ENCODE results near the gene C3orf49. TPM values are rescaled to one million over a fixed set of nuclear protein-coding genes. Genes with fewer than 3 reads are reported as not detected.

C3orf49 gene
- total and polyA plus RNA-seq, 2 of the 13 experiments (the other 11 are each of a cell fraction or from before 2014, with no cell fraction given): not detected

GRCh38 chr3:63809607-63810006 lies 9.5 kb upstream of the C3orf49 start (continued):
- TF ChIP-seq ZNF672 (CRISPR knock-in tag; IDR thresholded peaks at IDR 0.05): no peak
- TF ChIP-seq AKAP8 (CRISPR knock-in tag; IDR thresholded peaks at IDR 0.05): no peak
- TF ChIP-seq ZUFSP (CRISPR knock-in tag; IDR thresholded peaks at IDR 0.05; ENCODE audit: borderline replicate concordance): no peak
- no peak for TF ChIP-seq ZNF12 (CRISPR knock-in tag; IDR thresholded peaks at IDR 0.05)
- TF ChIP-seq, protein P1, sequence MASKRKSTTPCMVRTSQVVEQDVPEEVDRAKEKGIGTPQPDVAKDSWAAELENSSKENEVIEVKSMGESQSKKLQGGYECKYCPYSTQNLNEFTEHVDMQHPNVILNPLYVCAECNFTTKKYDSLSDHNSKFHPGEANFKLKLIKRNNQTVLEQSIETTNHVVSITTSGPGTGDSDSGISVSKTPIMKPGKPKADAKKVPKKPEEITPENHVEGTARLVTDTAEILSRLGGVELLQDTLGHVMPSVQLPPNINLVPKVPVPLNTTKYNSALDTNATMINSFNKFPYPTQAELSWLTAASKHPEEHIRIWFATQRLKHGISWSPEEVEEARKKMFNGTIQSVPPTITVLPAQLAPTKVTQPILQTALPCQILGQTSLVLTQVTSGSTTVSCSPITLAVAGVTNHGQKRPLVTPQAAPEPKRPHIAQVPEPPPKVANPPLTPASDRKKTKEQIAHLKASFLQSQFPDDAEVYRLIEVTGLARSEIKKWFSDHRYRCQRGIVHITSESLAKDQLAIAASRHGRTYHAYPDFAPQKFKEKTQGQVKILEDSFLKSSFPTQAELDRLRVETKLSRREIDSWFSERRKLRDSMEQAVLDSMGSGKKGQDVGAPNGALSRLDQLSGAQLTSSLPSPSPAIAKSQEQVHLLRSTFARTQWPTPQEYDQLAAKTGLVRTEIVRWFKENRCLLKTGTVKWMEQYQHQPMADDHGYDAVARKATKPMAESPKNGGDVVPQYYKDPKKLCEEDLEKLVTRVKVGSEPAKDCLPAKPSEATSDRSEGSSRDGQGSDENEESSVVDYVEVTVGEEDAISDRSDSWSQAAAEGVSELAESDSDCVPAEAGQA (IDR thresholded peaks at IDR 0.05; ENCODE audit: low read depth): no peak
- TF ChIP-seq, protein P1 (CRISPR knock-in tag; IDR thresholded peaks at IDR 0.05; ENCODE audit: borderline replicate concordance): no peak
- no peak for TF ChIP-seq FIP1L1 (IDR thresholded peaks at IDR 0.05; ENCODE audit: borderline replicate concordance, insufficient read depth, low read depth, low read length)
- no peak for TF ChIP-seq IKZF4 (CRISPR knock-in tag; IDR thresholded peaks at IDR 0.05; ENCODE audit: borderline replicate concordance, low read depth, not compliant biosample characterization)
- no peak for TF ChIP-seq ZNF850 (CRISPR knock-in tag; conservative IDR thresholded peaks at IDR 0.05)
- TF ChIP-seq NCOA1 (CRISPR knock-in tag; IDR thresholded peaks at IDR 0.05): no peak
- no peak for TF ChIP-seq ATF1 (CRISPR knock-in tag; IDR thresholded peaks at IDR 0.05)
- TF ChIP-seq, protein P2, sequence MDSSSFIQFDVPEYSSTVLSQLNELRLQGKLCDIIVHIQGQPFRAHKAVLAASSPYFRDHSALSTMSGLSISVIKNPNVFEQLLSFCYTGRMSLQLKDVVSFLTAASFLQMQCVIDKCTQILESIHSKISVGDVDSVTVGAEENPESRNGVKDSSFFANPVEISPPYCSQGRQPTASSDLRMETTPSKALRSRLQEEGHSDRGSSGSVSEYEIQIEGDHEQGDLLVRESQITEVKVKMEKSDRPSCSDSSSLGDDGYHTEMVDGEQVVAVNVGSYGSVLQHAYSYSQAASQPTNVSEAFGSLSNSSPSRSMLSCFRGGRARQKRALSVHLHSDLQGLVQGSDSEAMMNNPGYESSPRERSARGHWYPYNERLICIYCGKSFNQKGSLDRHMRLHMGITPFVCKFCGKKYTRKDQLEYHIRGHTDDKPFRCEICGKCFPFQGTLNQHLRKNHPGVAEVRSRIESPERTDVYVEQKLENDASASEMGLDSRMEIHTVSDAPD (CRISPR knock-in tag; IDR thresholded peaks at IDR 0.05): no peak
- no peak for TF ChIP-seq REL (CRISPR knock-in tag; conservative IDR thresholded peaks at IDR 0.05)
- no peak for TF ChIP-seq ZFP82 (CRISPR knock-in tag; IDR thresholded peaks at IDR 0.05; ENCODE audit: borderline replicate concordance)
- TF ChIP-seq ETV6 (CRISPR knock-in tag; conservative IDR thresholded peaks at IDR 0.05): no peak
- TF ChIP-seq XRCC5 (optimal IDR thresholded peaks at IDR 0.05; ENCODE audit: low read length): no peak
- no peak for TF ChIP-seq ZBTB39 (CRISPR knock-in tag; IDR thresholded peaks at IDR 0.05)
- TF ChIP-seq, protein P3, sequence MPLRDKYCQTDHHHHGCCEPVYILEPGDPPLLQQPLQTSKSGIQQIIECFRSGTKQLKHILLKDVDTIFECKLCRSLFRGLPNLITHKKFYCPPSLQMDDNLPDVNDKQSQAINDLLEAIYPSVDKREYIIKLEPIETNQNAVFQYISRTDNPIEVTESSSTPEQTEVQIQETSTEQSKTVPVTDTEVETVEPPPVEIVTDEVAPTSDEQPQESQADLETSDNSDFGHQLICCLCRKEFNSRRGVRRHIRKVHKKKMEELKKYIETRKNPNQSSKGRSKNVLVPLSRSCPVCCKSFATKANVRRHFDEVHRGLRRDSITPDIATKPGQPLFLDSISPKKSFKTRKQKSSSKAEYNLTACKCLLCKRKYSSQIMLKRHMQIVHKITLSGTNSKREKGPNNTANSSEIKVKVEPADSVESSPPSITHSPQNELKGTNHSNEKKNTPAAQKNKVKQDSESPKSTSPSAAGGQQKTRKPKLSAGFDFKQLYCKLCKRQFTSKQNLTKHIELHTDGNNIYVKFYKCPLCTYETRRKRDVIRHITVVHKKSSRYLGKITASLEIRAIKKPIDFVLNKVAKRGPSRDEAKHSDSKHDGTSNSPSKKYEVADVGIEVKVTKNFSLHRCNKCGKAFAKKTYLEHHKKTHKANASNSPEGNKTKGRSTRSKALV (CRISPR knock-in tag; IDR thresholded peaks at IDR 0.05): no peak

All from HepG2 (cell line).